GM18505 (cell line): Measurements from ENCODE around the gene SEC16B.

Experiments
- ATAC-seq: cut with Tn5 transposase; IDR thresholded peaks from one replicate; pipeline ENCODE4 v1.9.1; 2021; ENCODE audit not compliant: unreplicated experiment
- POLR2A ChIP-seq: IDR thresholded peaks from 4 replicates; pipeline ENCODE4 v1.6.1; 2011; ENCODE audit warnings: borderline replicate concordance; ENCODE audit not compliant: insufficient read depth, insufficient read length; ENCODE audit errors: extremely low read depth

SEC16B gene

GRCh38 chr1:177960939-177961622 lies 8.8 kb downstream of the SEC16B start:
- TF ChIP-seq POLR2A: no peak
- no peak for ATAC-seq

- ATAC-seq: no peak
- TF ChIP-seq POLR2A: no peak
Observed at GRCh38 chr1:177959811-177960515, 9.9 kb downstream of the SEC16B start.

- TF ChIP-seq POLR2A: no peak
- no peak for ATAC-seq
Observed at GRCh38 chr1:177958092-177958491, 11.8 kb downstream of the SEC16B start.

- no peak for TF ChIP-seq POLR2A
- ATAC-seq: no peak
Observed at GRCh38 chr1:177954076-177954475, 15.8 kb downstream of the SEC16B start.

- no peak for ATAC-seq
- TF ChIP-seq POLR2A: no peak
Observed at GRCh38 chr1:177953549-177953948, 16.3 kb downstream of the SEC16B start.

- TF ChIP-seq POLR2A: no peak
Observed at GRCh38 chr1:177952691-177953090, 17.2 kb downstream of the SEC16B start.

GRCh38 chr1:177952249-177952648 lies 17.6 kb downstream of the SEC16B start:
- no peak for TF ChIP-seq POLR2A
- no peak for ATAC-seq

More at GRCh38 chr1:177952691-177953090, 17.2 kb downstream of the SEC16B start:
- ATAC-seq: no peak

- no peak for TF ChIP-seq POLR2A
- ATAC-seq: no peak
Observed at GRCh38 chr1:177950506-177950905, 19.4 kb downstream of the SEC16B start.

- TF ChIP-seq POLR2A: no peak
- ATAC-seq: peak; percentile 52
Observed at GRCh38 chr1:177948336-177948972, 21.4 kb downstream of the SEC16B start.

- TF ChIP-seq POLR2A: no peak
- no peak for ATAC-seq
Observed at GRCh38 chr1:177947623-177948022, 22.2 kb downstream of the SEC16B start.

GRCh38 chr1:177945943-177946650 lies 23.8 kb downstream of the SEC16B start:
- TF ChIP-seq POLR2A: no peak
- ATAC-seq: peak; percentile 68

- ATAC-seq: no peak
- TF ChIP-seq POLR2A: no peak
Observed at GRCh38 chr1:177944016-177944949, 25.6 kb downstream of the SEC16B start.
